ENCODE results near the gene MOCS3.

- TF ChIP-seq, protein P1, sequence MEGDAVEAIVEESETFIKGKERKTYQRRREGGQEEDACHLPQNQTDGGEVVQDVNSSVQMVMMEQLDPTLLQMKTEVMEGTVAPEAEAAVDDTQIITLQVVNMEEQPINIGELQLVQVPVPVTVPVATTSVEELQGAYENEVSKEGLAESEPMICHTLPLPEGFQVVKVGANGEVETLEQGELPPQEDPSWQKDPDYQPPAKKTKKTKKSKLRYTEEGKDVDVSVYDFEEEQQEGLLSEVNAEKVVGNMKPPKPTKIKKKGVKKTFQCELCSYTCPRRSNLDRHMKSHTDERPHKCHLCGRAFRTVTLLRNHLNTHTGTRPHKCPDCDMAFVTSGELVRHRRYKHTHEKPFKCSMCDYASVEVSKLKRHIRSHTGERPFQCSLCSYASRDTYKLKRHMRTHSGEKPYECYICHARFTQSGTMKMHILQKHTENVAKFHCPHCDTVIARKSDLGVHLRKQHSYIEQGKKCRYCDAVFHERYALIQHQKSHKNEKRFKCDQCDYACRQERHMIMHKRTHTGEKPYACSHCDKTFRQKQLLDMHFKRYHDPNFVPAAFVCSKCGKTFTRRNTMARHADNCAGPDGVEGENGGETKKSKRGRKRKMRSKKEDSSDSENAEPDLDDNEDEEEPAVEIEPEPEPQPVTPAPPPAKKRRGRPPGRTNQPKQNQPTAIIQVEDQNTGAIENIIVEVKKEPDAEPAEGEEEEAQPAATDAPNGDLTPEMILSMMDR (IDR thresholded peaks at IDR 0.05; ENCODE audit: borderline replicate concordance, extremely low read depth, low read length, poor library complexity, severe bottlenecking) = no peak
- no peak for TF ChIP-seq EZH2 (IDR thresholded peaks at IDR 0.05; ENCODE audit: borderline replicate concordance, low read depth, low read length, severe bottlenecking)
Measured at GRCh38 chr20:51001430-51002265, 43.0 kb downstream of the MOCS3 start.

Data from DND-41 (cell line).